ENCODE data around the gene TPPP2.

Gene TPPP2

DNA sequence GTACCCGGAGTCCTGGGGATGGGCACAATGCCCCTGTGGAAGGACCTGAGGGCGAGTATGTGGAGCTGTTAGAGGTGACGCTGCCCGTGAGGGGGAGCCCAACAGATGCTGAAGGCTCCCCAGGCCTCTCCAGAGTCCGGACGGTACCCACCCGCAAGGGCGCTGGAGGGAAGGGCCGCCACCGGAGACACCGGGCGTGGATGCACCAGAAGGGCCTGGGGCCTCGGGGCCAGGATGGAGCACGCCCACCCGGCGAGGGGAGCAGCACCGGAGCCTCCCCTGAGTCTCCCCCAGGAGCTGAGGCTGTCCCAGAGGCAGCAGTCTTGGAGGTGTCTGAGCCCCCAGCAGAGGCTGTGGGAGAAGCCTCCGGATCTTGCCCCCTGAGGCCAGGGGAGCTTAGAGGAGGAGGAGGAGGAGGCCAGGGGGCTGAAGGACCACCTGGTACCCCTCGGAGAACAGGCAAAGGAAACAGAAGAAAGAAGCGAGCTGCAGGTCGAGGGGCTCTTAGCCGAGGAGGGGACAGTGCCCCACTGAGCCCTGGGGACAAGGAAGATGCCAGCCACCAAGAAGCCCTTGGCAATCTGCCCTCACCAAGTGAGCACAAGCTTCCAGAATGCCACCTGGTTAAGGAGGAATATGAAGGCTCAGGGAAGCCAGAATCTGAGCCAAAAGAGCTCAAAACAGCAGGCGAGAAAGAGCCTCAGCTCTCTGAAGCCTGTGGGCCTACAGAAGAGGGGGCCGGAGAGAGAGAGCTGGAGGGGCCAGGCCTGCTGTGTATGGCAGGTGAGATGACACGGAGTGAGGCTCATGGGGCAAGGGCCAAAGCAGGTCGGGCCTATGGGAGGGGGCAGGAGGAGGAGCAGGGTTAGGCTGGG is 44.6 kb downstream of the TPPP2 start:
- DNase-seq (ENCODE audit: low read depth in 2 of 2, low spot score in 1 of 2) = no peak

DNA sequence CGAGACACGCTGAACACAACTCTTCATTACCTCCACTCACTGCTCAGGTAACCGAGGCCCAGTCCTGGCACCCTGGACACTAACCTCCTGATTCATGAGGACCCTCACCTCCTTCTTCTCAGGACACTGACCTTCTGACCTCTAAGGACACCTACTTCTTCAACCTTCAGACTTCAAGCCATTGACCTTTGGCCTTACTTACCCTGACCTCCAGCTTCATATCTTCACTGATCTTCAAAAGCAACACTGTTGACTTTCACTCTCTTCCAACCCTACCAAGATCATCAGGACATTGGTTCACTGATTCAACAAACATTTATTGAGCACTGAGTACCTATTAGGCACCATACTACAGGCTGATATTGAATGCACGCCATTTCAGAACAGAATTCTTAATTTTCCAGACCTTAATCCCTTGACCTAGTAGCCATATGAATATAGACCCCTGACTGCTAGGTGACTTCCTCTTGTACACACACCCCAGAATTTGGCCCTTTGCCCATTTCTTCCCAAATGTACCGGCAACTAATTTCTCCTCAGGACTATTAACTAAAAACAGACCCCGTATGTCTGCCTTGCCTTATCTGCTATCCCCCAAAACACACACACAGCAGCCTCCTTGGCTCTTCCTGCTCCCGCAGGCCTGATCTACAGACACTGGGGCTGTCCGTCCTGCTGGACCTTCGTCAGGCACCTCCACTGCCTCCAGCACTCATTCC is 45.9 kb downstream of the TPPP2 start:
- DNase-seq (ENCODE audit: low read depth in 2 of 2, low spot score in 1 of 2) = no peak

DNA sequence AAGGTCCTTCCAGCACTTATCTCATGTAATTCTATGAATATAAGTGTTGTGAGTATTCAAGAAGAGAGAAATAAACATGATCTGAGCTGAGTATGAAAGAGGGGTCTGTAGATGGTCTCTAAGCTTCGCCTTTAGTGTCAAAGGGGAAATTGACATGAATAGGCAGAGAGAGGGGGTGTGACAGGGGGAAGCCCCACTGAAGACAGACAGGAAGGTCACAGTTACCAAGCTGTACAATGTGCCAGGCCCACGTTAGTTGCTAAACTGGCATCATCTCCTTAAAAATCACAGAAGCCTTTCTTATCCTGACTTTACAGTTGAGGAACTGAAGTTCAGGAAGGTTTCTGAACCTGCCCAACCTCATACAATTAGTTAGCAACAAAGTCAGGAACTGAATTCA is 47.7 kb downstream of the TPPP2 start:
- DNase-seq (ENCODE audit: low read depth in 2 of 2, low spot score in 1 of 2) = no peak

DNA sequence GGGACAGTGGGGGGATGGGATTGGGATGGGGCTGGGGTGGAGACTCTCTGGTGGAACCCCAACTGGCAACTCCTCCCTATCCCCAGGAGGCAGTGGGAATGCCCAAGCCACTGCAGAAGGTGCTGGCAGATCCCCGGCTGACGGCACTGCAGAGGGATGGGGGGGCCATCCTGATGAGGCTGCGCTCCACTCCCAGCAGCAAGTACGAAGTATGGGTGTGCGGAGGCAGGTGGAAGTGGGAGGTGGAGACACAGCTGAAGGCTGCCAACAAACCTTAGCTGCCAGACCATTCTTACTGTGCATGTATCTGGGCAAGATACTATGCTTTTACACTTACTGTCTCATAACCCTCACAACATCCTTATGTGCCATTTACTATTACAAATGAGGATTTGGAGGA is 48.3 kb downstream of the TPPP2 start:
- no peak for DNase-seq (ENCODE audit: low read depth in 2 of 2, low spot score in 1 of 2)

DNA sequence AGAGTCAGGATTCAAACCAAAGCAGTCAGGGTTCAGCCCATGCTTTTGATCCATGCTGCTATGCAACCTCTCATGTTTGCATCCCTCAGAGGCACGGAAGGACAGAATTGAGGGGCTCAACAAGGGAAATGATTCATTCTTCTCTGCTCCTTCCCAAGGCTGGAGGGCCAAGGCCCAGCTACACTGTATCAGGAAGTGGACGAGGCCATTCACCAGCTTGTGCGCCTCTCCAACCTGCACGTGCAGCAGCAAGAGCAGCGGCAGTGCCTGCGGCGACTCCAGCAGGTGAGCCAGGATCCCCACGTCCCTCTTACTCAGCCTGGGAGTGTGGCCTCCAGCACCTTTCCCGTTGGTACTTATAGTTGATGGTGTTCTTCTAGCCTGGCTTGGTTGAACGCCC is 48.7 kb downstream of the TPPP2 start:
- no peak for DNase-seq (ENCODE audit: low read depth in 2 of 2, low spot score in 1 of 2)

DNA sequence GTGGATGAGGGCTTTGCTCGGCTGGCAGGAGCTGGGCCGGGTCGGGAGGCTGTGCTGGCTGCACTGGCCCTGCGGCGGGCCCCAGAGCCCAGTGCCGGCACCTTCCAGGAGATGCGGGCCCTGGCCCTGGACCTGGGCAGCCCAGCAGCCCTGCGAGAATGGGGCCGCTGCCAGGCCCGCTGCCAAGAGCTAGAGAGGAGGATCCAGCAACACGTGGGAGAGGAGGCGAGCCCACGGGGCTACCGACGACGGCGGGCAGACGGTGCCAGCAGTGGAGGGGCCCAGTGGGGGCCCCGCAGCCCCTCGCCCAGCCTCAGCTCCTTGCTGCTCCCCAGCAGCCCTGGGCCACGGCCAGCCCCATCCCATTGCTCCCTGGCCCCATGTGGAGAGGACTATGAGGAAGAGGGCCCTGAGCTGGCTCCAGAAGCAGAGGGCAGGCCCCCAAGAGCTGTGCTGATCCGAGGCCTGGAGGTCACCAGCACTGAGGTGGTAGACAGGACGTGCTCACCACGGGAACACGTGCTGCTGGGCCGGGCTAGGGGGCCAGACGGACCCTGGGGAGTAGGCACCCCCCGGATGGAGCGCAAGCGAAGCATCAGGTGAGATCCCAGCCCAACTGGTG is 51.6 kb downstream of the TPPP2 start:
- no peak for DNase-seq (ENCODE audit: low read depth in 2 of 2, low spot score in 1 of 2)
